ENCODE data around the gene FASTK.

The FASTK gene

DNA sequence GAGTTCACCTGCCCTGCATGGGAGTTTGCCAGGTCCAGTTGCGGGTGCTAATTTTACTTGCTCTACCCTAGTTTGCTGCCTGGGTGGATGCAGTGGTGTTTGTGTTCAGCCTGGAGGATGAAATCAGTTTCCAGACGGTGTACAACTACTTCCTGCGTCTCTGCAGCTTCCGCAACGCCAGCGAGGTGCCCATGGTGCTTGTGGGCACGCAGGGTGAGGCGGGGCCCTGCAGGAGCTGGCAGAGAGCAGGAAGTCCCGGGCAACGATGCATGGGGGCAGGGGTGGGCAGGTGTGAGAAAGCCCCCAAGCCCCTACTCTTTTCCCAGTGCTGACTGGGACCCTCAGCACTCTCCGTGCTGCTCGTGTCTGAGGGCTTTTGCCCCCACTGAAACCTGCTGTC is 37.0 kb upstream of the FASTK start:
- DNase-seq, result no peak

DNA sequence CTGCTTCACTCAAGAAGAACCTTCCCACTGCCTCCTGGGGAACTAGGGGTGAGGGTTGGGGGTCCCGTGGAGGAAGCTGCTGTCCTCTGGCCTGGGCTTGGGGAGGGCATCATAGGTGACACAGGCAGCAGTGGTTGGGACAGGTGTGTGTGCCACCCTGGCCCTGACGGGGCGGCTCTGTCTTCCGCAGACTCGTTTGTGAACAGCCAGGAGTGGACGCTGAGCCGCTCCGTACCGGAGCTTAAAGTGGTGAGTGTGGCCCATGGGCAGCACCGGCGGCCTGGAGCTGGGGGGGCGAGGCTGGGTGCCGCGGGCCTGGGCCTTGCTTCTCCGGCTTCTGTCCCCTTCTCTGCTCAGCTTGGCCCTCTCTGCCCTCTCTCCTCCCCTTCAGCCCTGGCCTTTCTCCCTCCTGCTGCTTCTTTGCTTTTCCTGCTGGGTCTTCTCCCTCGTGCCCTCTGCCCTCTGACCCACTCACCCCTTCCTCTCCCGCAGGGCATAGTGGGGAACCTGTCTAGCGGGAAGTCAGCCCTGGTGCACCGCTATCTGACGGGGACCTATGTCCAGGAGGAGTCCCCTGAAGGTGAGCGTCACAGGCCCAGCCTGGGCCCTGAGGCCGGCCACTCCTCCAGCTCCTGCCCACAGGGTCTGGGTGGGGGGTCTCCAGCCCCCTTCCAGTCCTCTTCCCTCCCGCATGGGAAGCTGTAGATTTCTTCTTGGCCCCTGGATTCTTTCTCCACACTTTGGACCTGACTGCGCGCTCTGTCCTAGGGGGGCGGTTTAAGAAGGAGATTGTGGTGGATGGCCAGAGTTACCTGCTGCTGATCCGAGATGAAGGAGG is 36.2 kb upstream of the FASTK start:
- DNase-seq, result no peak

DNA sequence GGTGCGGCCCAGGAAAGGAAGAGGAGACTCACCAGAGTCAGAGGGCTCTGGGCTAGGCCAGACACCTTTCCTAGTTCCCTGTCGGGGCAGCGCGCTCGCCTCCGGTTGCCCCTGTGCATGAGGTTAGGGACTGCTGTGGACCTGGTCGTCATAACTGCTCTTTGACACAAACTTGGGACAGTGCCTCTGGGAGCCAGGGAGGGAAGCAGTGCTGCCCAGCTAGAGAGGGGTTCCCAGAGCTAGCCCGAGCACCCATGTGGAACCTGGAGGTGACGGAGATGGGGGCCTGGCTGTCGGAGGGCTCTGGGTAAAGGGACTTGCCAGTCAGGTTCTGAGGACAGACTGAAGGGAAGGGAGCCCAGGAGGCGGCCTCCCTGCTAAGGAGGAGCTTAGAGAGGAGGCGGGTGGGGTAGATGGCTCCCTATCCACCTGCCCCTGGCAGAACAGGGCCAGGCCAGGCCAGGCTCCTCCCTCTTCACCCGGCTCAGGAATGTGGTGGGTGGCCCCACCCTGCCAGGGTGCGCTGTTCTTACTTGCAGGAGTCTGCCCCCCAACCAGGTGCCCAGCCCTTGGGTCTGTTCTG is 35.3 kb upstream of the FASTK start:
- DNase-seq, result no peak

DNA sequence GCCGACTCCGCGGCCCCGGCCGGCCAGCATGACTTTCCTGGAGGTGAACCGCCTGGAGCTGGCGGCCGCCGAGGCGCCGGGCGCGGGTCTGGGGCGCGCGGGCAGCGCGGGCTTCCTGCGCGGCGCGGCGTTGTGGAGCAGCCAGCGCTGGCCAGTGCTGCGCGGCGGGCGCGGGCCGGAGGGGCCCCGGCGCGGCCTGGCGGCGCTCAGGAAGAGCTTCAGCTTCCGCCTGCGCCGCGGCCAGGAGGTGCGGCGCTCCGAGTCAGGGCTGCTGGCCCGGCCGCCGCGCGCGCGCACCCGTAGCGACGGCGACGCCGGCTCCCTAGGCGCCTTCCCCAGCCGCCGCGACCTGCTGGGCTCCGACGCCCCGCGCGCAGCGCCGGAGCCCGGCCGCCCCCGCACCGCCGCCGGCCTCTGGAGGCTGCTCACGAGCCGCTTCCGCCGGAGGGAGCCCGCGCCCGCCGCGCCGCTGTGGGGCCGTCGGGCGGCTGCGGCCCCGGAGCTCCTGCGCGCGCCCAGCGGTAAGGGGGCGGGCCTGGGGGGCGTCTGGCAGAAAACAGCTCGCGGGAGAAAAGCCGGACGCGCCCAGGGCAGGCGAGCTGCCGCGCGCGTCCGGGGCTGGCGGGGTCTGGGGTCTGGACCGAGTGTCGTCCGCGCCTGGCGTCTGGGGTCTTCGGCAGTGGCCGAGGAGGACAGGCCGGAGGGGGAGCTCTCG is 34.7 kb upstream of the FASTK start:
- DNase-seq, result no peak

DNA sequence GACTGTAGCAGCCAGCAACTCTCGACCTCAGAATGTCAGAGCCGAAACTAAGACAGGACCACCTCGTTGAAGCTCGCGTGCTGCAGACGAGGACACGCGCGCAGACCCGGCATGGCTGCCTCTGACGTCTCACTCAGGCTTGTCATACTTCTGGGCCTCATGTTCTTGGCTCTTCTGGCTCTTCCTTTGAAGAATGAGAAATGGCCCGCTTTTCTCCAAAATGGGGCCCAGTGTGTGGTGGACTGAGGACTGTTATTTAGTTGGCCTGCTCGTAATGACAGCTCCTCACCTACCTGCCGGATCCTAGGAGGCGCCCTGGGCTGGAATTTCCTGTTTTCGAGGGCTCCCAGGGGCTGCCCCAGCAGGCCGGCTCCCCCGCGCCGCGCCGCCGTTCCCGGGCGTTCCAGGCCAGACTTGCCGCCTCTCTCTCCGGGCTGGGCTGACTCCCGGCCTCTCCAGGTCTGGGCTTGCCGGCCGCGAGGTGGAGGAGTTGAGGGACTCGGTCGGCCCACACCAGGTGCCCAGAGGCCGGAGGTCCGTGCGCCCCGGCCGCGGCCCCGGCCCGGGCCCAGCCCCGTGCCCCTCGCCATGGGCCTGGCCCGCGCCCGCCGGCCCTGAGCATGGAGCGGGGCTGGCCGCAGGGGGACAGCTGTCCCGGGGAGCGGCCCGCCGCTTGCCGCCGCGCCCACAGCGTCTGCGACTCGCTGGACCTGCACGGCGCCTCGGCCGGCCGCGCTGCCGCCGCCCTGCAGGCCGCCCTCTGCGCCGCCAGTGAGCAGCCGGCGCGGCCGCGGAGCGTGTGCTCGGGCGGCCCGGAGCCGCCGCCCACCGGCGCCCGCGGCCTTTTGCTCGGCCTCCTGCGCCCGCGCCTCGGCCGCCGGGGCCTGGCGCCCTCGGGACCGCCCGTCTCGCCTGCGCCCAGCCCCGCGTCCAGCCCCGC is 33.8 kb upstream of the FASTK start:
- DNase-seq, result no peak

DNA sequence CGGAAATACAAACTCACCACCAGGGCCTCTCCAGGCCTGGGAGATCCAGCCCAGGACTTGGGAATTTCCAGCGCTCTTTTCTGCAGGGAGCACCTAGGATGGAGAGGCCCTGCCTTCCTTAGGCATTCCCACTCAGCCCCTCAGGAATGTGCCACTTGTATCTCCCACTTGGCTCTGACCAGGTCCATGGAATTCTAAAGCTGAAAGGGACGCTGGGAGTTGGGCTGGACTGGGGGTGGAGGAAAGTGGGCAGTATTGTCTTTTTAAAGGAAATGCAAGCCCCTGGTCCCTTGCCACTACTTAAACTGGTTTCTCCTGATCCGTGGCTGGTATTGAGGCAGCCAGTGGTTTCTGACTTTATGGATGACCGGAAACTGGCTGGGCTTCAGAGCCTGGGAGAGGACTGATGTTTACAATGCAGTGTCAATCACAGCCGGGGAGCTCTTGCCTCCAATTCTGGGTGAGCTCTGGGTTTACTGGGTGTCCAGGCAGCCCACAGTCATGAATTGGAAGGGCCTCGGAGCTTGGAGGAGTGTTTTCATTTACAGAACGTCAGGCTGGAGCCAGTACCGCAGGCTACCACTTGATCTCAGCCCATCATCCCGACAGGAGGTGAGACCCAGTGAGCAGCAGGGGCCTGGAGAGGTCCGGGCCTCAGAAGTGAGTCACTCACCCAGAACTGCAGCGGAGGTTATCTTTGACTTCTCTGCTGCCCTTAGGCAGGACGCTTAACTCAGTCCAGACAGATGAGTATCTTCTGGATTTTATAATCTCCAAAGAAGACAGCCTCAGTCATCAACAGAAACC is 32.9 kb upstream of the FASTK start:
- peak; percentile 61 for DNase-seq

DNA sequence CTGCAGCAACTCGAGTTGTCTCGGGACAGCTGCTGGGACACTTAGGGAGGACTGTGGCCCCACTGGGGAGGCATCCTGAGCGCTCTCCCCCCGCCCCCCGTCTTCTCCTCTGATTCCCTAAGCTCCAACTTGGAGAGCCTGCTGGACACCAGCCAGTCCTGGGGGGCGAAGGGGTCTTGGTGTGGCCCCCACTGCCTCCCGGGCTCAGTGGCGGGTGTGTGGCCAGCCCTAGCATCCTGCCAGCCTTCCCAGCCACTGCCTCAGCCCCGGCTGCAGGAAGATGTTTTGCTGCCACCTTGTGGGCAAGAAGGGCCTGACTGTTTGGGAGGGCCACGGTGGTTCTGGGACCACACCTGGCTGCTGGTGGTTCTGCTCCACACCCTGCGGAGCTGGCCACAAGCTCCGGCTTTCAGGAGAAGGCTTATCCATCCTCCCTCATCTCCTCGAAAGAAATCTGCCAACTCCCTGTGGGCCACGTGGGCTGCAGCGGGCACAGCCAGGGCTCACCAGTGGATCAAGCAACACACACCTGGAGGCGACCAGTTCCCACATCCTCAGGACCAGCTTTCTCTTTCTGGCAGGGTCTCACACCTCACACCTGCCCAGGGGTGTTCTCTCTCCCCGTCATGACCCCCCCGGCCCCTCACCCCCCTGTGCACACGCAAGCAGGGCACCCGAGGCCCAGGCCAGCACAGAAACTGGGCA is 30.5 kb upstream of the FASTK start:
- DNase-seq, result peak; percentile 31

DNA sequence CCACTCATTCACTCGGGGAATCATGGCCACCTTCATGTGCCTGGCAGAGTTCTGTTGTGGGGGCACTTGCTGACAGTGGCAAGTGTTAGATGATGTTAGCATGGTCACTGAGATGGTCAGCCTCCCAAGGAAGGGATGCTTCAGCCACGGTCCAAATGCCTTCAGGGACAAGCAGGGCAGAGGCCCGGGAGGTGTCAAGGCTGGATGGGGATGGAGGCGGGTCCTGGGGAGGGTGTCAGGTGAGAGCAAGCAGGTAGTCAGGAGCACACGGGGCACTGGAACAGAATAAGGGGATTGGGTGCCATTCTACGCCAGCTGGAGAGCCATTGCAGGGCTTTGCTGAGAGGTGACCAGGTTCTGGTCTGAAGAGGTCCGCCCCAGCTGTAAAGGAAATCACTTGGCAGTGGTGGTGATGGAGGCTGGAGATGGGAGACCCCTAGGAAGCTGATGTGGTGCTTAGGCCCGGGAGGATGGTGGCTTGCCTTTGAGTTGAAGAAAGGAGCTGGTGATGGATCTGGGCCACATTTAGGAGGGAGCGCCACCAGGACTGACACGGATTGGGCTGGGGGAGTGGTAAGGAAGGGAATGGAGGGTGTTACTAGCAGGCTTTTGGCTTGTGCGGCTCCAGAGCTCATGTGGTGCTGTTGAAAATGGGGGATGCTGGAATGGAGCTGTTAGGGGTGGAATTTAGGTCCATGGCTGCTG is 29.8 kb upstream of the FASTK start:
- DNase-seq, result no peak

DNA sequence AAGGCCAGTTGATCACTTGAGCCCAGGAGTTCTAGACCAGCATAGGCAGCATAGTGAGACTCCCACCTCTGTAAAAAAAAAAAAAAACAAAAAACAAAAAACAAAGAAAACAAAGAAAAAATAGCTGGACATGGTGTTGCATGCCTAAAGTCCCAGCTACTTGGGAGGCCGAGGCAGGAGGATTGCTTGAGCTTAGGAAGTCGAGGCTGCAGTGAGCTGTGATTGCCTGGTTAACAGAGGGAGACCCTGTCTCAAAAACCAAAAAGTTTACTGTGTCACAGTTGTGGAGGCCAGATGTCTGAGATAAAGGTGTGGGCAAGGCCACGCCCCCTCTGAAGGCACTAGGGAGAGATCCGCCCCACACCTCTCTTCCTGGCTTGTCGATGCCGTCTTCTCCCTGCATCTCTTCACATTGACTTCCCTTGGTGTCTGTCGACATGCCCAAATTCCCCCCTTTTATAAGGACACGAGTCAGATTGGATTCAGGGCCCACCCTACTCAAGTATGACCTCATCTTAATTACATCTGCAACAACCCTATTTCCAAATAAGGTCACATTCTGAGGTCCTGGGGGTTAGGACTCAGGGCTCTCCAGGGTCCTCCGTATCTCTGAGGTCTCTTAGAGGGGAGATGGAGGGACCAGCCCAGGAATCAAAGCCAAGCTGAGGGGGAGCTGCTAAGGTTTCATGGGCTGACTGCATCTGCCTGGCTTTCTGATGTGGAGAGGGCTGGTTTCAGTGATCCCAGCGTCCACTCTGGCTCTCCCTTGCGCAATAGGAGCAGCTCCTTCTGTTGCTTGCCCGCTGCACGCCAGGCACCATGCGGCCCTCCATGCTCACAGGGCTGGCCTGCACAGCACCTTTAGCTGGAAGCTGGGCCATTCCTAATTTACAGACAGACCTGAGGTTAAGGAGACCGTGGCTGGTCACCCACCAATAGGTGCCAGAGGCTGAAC is 28.8 kb upstream of the FASTK start:
- no peak for DNase-seq

DNA sequence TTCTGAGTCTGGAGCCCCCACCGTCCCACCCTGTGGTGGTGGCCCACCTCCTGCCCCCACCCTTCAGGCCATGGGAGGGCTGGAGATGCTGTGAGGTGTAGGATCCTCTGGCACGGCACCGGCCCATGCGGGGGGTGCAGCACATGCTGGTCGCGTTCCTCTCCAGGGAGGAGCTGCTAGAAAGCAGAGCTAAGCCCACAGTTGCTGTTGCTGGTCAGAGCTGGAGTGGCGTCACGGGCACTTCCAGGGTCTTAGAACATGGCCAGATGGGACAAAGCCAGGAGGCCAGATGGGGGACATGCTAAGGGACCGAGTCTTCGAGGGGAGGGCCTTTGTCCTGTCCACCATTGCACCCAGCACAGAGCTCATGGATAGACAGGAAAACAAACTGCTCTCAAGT is 27.3 kb upstream of the FASTK start:
- no peak for DNase-seq

DNA sequence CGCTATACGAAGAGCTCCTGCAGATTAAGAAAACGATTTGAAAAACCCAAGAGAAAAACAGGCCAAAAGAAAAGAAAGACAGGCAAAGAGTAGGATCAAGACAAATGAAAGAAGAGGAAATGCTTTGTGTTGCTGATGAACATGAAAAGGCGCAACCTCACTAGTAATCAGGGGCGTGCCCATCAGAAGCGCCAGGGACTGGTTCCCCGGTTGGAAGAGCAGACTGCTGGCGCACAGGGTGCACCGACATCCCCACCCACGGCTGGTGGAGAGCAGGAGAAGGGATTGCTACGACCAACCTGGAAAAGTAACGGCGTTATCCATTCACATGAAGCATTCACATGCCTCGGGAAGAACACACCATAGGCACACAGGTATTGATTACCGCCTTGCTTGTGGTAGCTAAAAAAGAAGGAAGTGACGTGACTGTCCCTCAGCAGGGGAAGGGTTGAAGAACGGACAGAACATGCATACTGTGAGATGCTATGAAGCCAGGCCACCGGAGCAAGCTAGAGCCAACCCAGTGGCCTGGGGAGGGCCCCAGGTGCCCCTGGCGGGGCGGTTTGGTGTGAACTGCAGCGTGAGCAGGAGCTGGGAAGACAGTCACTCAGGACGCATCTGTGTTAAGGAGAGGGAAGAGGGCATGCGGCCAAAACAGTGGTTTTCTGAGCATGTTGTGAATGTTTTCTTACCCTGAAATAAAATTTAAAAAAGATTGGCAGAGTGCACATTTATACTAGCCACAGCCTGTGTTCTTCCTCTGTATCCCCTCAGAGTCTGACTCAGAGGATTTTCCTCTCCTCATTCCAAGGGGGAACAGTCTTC is 24.0 kb upstream of the FASTK start:
- DNase-seq, result peak; percentile 54

DNA sequence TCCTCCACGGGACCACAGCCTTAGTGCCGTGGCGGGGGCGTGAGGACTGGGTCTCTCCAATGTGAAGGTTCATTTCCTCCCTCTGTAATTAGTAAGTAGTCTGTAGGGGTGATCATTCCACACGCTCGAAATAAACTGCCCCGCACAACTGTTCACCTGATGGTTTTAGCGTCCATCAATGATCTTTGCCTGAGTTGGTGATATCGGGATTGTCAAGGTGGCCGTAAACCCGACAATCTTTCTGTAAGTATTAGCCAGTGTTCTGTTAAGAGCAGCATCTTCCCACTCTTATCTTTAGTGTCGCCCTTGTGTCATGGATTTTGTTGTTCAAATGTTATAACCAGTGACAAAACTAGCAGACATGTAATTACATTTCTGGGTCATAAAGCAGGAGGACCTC is 23.4 kb upstream of the FASTK start:
- no peak for DNase-seq

DNA sequence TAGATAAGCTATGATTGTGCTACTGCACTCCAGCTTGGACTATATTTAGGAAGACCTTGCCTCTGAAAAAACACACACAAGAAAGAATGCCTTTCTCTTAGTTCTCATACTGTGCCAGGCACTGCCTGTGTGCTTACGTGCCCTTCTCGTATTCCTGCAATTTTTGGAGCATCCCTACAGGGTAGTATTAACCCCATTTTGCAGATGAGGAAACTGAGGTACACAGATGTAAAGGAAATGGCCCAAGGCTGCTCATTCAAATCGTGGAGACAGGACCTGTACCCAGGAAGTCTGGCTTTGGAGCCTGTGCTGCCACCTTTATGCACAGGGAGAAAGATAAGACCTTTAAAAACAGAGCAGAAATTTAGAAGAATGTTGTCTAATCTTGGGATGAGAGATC is 22.4 kb upstream of the FASTK start:
- no peak for DNase-seq

DNA sequence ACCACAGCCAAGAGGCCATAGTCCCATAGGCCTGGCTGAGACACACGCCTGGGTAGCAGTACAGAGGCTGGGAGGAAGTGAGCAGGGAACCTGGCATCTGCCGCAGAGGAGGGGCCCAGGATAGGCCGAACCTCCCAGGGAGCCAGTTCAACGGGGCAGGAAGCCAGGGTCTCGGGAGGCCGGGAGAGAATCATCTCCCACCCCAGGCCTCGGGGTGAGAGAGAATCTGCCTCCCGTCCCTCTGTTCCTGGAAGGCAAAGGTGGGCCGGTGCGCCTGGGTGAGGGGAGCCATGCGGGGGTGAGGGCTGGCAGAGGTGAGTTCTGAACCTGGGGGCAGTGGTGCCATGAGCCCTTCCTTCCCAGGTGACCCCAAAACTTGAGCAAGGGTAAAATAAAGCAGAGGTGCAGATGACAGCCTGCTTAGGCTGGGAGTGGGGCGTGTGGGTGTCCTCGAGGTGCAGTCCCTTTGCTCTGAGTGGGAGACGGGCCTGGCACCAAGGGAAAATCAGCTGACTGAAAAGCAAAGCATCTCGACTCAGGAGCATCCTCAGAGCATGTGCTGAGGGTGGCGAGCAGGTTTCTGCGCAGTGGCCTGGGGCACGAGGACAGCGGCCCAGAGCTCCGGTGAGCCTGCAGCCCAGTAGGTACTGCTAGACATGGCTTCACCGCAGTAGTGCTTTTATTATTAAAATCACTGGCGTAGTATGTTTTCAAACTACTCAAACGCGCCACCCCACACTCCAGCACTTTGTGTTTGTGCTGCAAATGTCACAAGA is 21.2 kb upstream of the FASTK start:
- no peak for DNase-seq

DNA sequence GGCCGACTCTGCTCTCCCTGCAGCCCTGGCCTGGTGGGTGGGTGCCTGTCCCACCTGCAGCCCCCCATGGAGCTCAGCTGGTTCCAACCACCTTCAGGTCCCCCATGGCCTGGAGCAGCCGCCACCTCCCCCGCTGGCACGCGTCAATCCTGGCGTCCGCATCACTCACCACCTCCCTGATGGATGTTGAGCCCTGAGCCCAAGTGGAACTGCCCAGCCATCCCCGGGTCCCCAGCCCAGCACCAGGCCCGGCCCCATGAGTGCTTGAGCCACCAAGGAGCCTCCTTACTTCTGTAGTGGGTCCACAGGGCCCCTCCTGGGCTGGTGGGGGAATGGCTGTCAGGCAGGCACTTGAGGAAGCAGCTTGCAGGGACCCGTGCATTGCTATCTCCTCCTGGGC is 20.3 kb upstream of the FASTK start:
- no peak for DNase-seq

DNA sequence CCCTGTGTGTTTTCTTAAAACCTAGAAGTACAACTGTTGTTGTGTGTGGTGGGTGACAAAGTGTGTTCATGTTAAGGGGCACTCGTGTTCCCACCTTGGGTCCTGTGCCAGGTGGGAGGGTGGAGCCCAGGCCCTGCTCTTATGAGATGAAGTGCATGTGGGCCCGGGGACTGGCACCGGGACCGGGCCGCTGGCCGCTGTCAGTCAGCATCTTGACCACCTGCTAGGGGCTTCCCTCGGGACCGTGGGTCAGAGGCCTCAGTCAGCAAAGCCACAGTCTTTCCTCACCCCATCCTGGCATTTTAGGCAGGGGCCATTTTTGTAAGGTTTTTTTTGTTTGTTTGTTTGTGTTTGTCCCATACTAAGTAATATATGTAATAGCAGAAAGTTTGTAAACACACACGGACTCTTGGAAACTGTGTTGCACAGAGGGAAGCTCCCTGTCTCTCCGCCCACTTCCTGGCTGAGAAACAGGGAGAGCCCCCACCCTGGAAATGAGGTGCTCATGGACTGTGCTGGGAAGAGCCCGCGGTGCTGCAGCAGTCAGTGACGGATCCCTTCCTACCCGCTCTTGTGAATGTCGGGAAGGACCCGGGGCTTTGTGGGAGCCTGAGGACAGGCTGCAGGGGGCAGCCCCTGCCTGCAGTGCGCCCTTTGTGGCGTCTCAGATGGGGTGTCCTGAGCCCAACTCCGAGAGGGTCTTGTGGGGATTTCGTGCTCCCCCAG is 19.0 kb upstream of the FASTK start:
- no peak for DNase-seq

DNA sequence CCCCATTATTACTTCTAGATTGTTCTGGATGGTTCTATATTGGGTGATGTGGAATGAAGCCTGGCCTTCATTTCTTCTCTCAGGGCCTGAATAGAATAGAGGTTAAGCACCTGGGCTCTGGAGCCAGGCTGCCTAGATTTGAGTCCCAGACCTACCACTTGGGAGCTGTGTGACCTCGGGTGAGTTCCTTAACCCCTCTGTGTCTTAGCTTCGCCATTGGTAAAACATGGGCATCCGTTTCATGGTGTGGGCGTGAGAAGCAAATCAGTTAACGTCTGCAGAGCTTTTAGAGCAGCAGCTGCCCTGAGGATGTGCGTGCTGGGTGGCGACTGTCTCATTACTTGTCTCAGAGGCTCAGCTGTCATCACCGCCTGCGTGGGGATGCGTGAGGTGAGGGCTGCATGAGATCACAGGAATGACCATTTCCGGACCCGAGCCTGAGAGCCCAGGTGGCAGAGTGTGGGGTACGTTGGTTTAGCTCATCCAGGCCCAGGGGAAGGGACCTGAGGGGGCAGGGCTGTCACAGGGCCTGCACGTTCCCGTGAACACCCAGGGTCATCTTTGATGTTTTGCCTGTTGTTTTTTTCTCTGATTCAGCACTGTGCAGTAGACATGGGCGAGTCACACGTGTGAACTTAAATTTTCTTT is 15.3 kb upstream of the FASTK start:
- DNase-seq, result no peak

Data from amniotic stem cell (primary cell).